Heart left ventricle (tissue), 16 donors: ENCODE measurements around the gene EIF6. TPM values are rescaled to one million over a fixed set of nuclear protein-coding genes. Genes with fewer than 3 reads are reported as not detected.

ENCODE experiments used
- ATAC-seq, 4 donors: fragments of 200-7000 bp; cut with Tn5 transposase; one replicate each; pipeline ENCODE4 v1.9.1; 2020 to 2022; ENCODE audit warnings: moderate library complexity in 4 of 4, mild to moderate bottlenecking in 3 of 4, moderate number of reproducible peaks in 1 of 4
- DNase-seq, 5 donors: peaks; one replicate each; pipeline ENCODE4 v3.0.0-alpha.2; 2020
- H3K27ac ChIP-seq, 12 donors: fragments of 200-600 bp; sonication (generic) in 4 of 12; one replicate each; pipeline versions ENCODE4 v1.5.0 to v1.8.0; 2016 to 2022; ENCODE audit warnings: mild to moderate bottlenecking in 2 of 12
- H3K27me3 ChIP-seq, 9 donors: fragments of 200-600 bp; sonication (generic) in 2 of 9; one replicate each; pipeline versions ENCODE4 v1.5.1 to v1.8.0; 2016 to 2022; ENCODE audit warnings: mild to moderate bottlenecking in 3 of 9
- H3K36me3 ChIP-seq, 9 donors: fragments of 200-600 bp; sonication (generic) in 2 of 9; one replicate each; pipeline versions ENCODE4 v1.5.0 to v1.8.0; 2018 to 2022; ENCODE audit warnings: mild to moderate bottlenecking in 2 of 9
- H3K4me1 ChIP-seq, 12 donors: fragments of 200-600 bp; sonication (generic) in 4 of 12; one replicate each; pipeline versions ENCODE4 v1.5.0 to v1.8.0; 2016 to 2022; ENCODE audit warnings: mild to moderate bottlenecking in 3 of 12
- H3K4me3 ChIP-seq, 12 donors: fragments of 200-600 bp; sonication (generic) in 4 of 12; one replicate each; pipeline versions ENCODE4 v1.5.0 to v1.8.0; 2017 to 2022; ENCODE audit warnings: mild to moderate bottlenecking in 9 of 12, moderate library complexity in 4 of 12
- H3K9me3 ChIP-seq, 12 donors: fragments of 200-600 bp; sonication (generic) in 4 of 12; one replicate each; pipeline versions ENCODE4 v1.5.0 to v1.8.0; 2016 to 2022; ENCODE audit warnings: mild to moderate bottlenecking in 1 of 12
- CTCF ChIP-seq, 12 donors: fragments of 200-600 bp; sonication (generic) in 4 of 12; IDR thresholded peaks; one replicate each; pipeline versions ENCODE4 v1.5.0 to v1.8.0; 2018 to 2022; ENCODE audit warnings: antibody characterized with exemption in 12 of 12, mild to moderate bottlenecking in 5 of 12
- POLR2A ChIP-seq, 2 donors: fragments of 450-650 bp; IDR thresholded peaks; one replicate each; pipeline ENCODE4 v1.6.1; 2017; ENCODE audit warnings: antibody characterized with exemption in 2 of 2, mild to moderate bottlenecking in 2 of 2, moderate library complexity in 2 of 2
- WGBS, 4 donors: extraction: QIAGEN DNeasy Blood & Tissue Kit in 2 of 4; methylation state at CpG; one replicate each; pipeline versions ENCODE4 v1.1.5 to v1.1.7; 2013 to 2018; 5-methylcytosine and 5-hydroxymethylcytosine counted together
- intact Hi-C, 10 donors: fragments of 100-400 bp; cut with DNase I; formaldehyde crosslinking; loops; one replicate each; pipeline versions ENCODE4 v1.11.1 to v1.14.2; 2022
- polyA plus RNA-seq, 2 donors: library from polyadenylated mRNA; stranded (reverse); fragments of 200-250 nt; gene quantifications; one replicate each; pipeline ENCODE4 v1.2.3, GENCODE V29; 2013
- total RNA-seq, 9 donors: library from RNA; depleted of rRNA in 2 of 9; stranded (reverse); fragments of >200 nt in 2 of 9; fragmentation: NEBNext Ultra II Directional in 3 of 9; extraction: Animal tissue kit (Norgen Biotek cat#: 25700) in 3 of 9; gene quantifications; one replicate each; pipeline versions ENCODE4 v1.1.0 to v1.2.4, GENCODE V29; 2016 to 2023
- donor health status: ischemic (EF 13 %, LVEDD 7.1; RV severe dilation, severe dysfunction).
- donor health status: healthy with polysubstance abuse.
- donor health status: DM: no; HTN: yes; CAD: no.
- donor health status: DM: no; HTN: no; CAD: no.
- donor health status: ischemic (EF 25% LVEDD 6.9; RV normal size, moderate dysfunction).
- donor health status: ischemic (EF 25% LVEDD 5.7; RV mildly dilated, moderate dysfunction).
- donor health status: healthy.
- donor health status: DM: yes; HTN: yes; CAD: no.
- donor health status: ischemic (EF 35%, LVEDD 5.7; RV mildly dilated, moderate dysfunction).
- donor health status: nonischemic (EF 11% LVEDD 7.7; RV severe dilation, severe dysfunction).
- donor health status: DM: yes; HTN: yes; CAD: no.
- donor health status: PGD.
- donor health status: ischemic (EF 29% LVEDD 5.4; RV normal size, mild dysfunction).
- donor health status: nonischemic (EF 23%, LVEDD 6.1; RV moderate dilation, normal function).

The EIF6 gene
- total and polyA plus RNA-seq, 11 donors, result 27.5 to 150 (median 42.1) TPM

- DNase-seq, result peak in 1 of 5 donors; percentile 58
- no peaks in the 10 kb centered on the region for H3K9me3 ChIP-seq
- H3K36me3 ChIP-seq, result no peaks in the 10 kb centered on the region
- intact Hi-C loops, result no loop called here
- H3K4me3 ChIP-seq, result no peak overlapping the region
- TF ChIP-seq CTCF (IDR thresholded peaks at IDR 0.05), result no peak
- no peak for TF ChIP-seq POLR2A (IDR thresholded peaks at IDR 0.05)
- WGBS, 4 donors, result 82 to 85% (median 85%) methylated on average over 17 to 19 of the region's 19 CpGs
- peaks cover 2 to 16% (median 8%) of the 10 kb centered on the region in 12 donors for H3K4me1 ChIP-seq
- no peak for ATAC-seq
- peaks cover 0 to 10% (median 0%) of the 10 kb centered on the region in 9 donors for H3K27me3 ChIP-seq
- H3K27ac ChIP-seq, result no peak overlapping the region
Measured at GRCh38 chr20:35288325-35289060, 3.9 kb upstream of the EIF6 start.

GRCh38 chr20:35287509-35288324 is 3.1 kb upstream of the EIF6 start:
- peaks cover 0 to 5% (median 0%) of the 10 kb centered on the region in 9 donors for H3K27me3 ChIP-seq
- TF ChIP-seq CTCF (IDR thresholded peaks at IDR 0.05), result no peak
- no peak for TF ChIP-seq POLR2A (IDR thresholded peaks at IDR 0.05)
- WGBS, 4 donors, result 85 to 92% (median 87%) methylated on average over 25 to 28 of the region's 28 CpGs
- no peak overlapping the region for H3K27ac ChIP-seq
- no peak for ATAC-seq
- H3K9me3 ChIP-seq, result no peaks in the 10 kb centered on the region
- H3K36me3 ChIP-seq, result peaks cover 0 to 8% (median 0%) of the 10 kb centered on the region in 9 donors
- peak in 1 of 5 donors; percentile 44 for DNase-seq
- no peak overlapping the region for H3K4me3 ChIP-seq
- peaks cover 5 to 22% (median 13%) of the 10 kb centered on the region in 12 donors for H3K4me1 ChIP-seq
- intact Hi-C loops, result no loop called here

- 87 to 90% (median 89%) methylated on average over 13 to 17 of the region's 17 CpGs for WGBS, 4 donors
- H3K27ac ChIP-seq, result no peak overlapping the region
- H3K9me3 ChIP-seq, result no peaks in the 10 kb centered on the region
- peaks cover 0 to under 1% (median 0%) of the 10 kb centered on the region in 9 donors for H3K27me3 ChIP-seq
- peaks cover 0 to 13% (median 3%) of the 10 kb centered on the region in 9 donors for H3K36me3 ChIP-seq
- intact Hi-C loops, result no loop called here
- DNase-seq (peak in 1 of 5 donors; percentile 53), ATAC-seq (no peak)
- H3K4me1 ChIP-seq, result peaks cover 5 to 24% (median 13%) of the 10 kb centered on the region in 12 donors
- TF ChIP-seq POLR2A (IDR thresholded peaks at IDR 0.05), result no peak
- TF ChIP-seq CTCF (IDR thresholded peaks at IDR 0.05), result no peak
- no peak overlapping the region for H3K4me3 ChIP-seq
Measured at GRCh38 chr20:35286899-35287508, 2.4 kb upstream of the EIF6 start.
